Esophagus squamous epithelium (tissue), 4 donors: ENCODE measurements around the gene HUS1.

ENCODE experiments used
- CTCF ChIP-seq, 6 experiments: fragments of 450-650 bp in 4 of 6; fragments of 200-600 bp in 2 of 6; sonication (generic) in 2 of 6; IDR thresholded peaks; one replicate each; pipeline ENCODE4 v1.5.1; 2016 to 2019; ENCODE audit warnings: antibody characterized with exemption in 6 of 6, mild to moderate bottlenecking in 4 of 6, moderate library complexity in 4 of 6
- POLR2A ChIP-seq, 4 donors: fragments of 450-650 bp; IDR thresholded peaks; one replicate each; pipeline ENCODE4 v1.6.1; 2017; ENCODE audit warnings: antibody characterized with exemption in 4 of 4, mild to moderate bottlenecking in 4 of 4, moderate library complexity in 3 of 4

DNA sequence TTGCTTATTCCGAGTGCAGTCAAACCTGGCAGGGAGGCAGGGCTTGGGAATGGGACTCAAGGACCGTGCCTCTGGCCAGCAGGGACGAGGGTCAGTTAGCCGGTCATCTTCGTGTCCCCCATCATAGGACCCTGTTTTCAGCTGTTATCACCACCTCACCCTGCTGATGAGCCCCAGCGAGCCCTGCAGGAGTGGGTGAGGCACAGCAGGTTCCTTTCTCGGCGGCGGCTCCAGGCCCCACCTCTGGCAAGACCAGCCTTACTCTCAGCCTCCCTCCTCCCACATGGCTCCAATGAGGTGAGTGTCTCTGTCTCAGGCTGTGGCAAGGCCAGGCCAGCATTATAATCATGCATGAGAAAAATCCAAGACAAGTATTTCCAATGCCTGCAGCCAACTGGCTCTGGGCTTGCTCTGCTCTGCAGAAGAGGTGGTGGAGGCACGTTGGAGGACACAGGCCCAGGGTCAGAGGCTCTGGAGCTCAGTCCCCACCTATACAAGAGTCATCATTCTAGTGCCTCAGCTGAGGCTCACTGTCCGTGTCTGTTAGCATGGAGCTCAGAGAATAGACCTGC lies 46.9 kb downstream of the HUS1 start:
- TF ChIP-seq CTCF (IDR thresholded peaks at IDR 0.05) (no peak), POLR2A (IDR thresholded peaks at IDR 0.05) (no peak)
